OCI-LY3 (cell line): Measurements from ENCODE around the gene SPINK8.
"Not testable (repeated sequence)": the region's sequence is repeated elsewhere in the genome, so short reads cannot be mapped to it uniquely, and the experiment has no call there.

Experiments
- EZH2phosphoT487 ChIP-seq: fragments of 200-600 bp; shearing (Covaris generic); IDR thresholded peaks from 2 replicates; pipeline ENCODE4 v1.6.1; 2018; ENCODE audit warnings: antibody characterized with exemption, mixed run types, low read depth
- TF ChIP-seq, protein P1 (sequence below): fragments of 200-600, 300-600 bp; sonication (generic); IDR thresholded peaks from 2 replicates; pipeline ENCODE4 v1.5.1; 2014; ENCODE audit warnings: antibody characterized with exemption, low read length, low read depth

DNA sequence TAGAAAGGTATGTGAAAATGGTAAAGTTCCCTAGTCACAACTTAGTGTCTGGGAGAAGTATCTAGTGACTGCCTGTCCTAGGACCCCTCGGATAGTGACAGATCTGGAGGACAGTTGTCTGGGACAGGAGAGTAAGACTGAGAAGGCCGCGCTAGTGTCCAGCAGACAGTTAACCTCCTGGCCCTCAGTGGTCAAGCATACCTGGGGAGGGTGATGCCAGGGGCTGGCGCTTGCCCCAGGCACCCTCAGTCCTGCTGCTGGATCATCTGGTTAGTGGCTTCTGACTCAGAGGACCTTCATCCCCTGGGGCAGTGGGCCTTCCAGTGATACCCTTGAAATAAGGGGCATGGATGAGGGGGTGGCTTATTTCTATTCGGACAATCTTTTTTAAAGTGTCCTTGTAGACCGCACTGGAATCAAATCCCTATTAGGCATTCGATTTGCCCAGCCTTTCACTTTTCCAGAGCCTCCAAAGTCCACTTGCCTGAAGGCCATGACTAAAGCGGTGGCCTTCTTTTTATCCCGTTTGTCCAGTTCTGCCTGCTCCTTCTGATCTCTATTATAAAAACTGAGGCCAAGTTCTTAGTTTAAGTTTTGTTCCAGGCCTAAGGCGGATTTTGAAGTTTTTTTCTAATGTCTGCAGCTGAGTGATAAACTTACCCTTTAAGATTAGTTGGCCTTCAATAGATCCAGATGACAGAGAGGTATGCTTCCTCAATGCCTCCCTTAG lies 1.6 kb downstream of the SPINK8 start:
- TF ChIP-seq, protein P1, sequence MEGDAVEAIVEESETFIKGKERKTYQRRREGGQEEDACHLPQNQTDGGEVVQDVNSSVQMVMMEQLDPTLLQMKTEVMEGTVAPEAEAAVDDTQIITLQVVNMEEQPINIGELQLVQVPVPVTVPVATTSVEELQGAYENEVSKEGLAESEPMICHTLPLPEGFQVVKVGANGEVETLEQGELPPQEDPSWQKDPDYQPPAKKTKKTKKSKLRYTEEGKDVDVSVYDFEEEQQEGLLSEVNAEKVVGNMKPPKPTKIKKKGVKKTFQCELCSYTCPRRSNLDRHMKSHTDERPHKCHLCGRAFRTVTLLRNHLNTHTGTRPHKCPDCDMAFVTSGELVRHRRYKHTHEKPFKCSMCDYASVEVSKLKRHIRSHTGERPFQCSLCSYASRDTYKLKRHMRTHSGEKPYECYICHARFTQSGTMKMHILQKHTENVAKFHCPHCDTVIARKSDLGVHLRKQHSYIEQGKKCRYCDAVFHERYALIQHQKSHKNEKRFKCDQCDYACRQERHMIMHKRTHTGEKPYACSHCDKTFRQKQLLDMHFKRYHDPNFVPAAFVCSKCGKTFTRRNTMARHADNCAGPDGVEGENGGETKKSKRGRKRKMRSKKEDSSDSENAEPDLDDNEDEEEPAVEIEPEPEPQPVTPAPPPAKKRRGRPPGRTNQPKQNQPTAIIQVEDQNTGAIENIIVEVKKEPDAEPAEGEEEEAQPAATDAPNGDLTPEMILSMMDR: not testable (repeated sequence)
- TF ChIP-seq EZH2phosphoT487: not testable (repeated sequence)
